Spleen (tissue), 13 donors: ENCODE measurements around the gene ETV2. TPM values are rescaled to one million over a fixed set of nuclear protein-coding genes. Genes with fewer than 3 reads are reported as not detected.
A peak's percentile ranks its signal among the peaks of the same experiment; 100 is the strongest.
"Not testable (repeated sequence)": the region's sequence is repeated elsewhere in the genome, so short reads cannot be mapped to it uniquely, and the experiment has no call there.

ENCODE experiments used
- DNase-seq: peaks from one replicate; pipeline ENCODE4 v3.0.0-alpha.2; 2020
- H3K27ac ChIP-seq, 8 donors: fragments of 200-600 bp; sonication (generic) in 7 of 8; 1 replicate in 4 of 8; 2 replicates in 4 of 8; pipeline versions ENCODE4 v1.5.0 to v1.8.0; 2016 to 2021; ENCODE audit warnings: inconsistent platforms in 4 of 8, mild to moderate bottlenecking in 4 of 8, moderate library complexity in 1 of 8
- H3K27me3 ChIP-seq, 7 donors: fragments of 200-600 bp; sonication (generic) in 6 of 7; replicated peaks in 1 of 7; 1 replicate in 4 of 7; 2 replicates in 3 of 7; pipeline versions ENCODE4 v1.5.0 to v1.8.0; 2016 to 2021; ENCODE audit warnings: inconsistent platforms in 3 of 7, mild to moderate bottlenecking in 1 of 7
- H3K36me3 ChIP-seq, 6 donors: fragments of 200-600 bp; sonication (generic) in 5 of 6; 1 replicate in 4 of 6; 2 replicates in 2 of 6; pipeline versions ENCODE4 v1.5.0 to v1.8.0; 2016 to 2021; ENCODE audit warnings: inconsistent platforms in 2 of 6
- H3K4me1 ChIP-seq, 6 donors: fragments of 200-600 bp; sonication (generic) in 5 of 6; 1 replicate in 3 of 6; 2 replicates in 3 of 6; pipeline versions ENCODE4 v1.5.0 to v1.8.0; 2016 to 2021; ENCODE audit warnings: inconsistent platforms in 3 of 6
- H3K4me3 ChIP-seq, 8 donors: fragments of 200-600 bp; sonication (generic) in 7 of 8; 1 replicate in 4 of 8; 2 replicates in 4 of 8; pipeline versions ENCODE4 v1.5.0 to v1.8.0; 2016 to 2021; ENCODE audit warnings: inconsistent platforms in 4 of 8, mild to moderate bottlenecking in 4 of 8, moderate library complexity in 2 of 8
- H3K9me3 ChIP-seq, 8 donors: fragments of 200-600 bp; sonication (generic) in 7 of 8; 1 replicate in 4 of 8; 2 replicates in 4 of 8; pipeline versions ENCODE4 v1.5.0 to v1.8.0; 2016 to 2021; ENCODE audit warnings: inconsistent platforms in 4 of 8
- CTCF ChIP-seq, 11 experiments: fragments of 200-600 bp in 7 of 11; fragments of 450-650 bp in 4 of 11; sonication (generic) in 4 of 11; IDR thresholded peaks in 8 of 11; conservative IDR thresholded peaks in 3 of 11; 1 replicate in 7 of 11; 2 replicates in 4 of 11; pipeline versions ENCODE4 v1.4.0 to v1.8.0; 2016 to 2021; ENCODE audit warnings: antibody characterized with exemption in 11 of 11, inconsistent platforms in 4 of 11, mild to moderate bottlenecking in 1 of 11
- POLR2A ChIP-seq, 3 donors: fragments of 450-650 bp; IDR thresholded peaks; one replicate each; pipeline ENCODE4 v1.5.1; 2017; ENCODE audit warnings: antibody characterized with exemption in 3 of 3, mild to moderate bottlenecking in 1 of 3
- POLR2AphosphoS5 ChIP-seq, 3 donors: sonication (generic); formaldehyde crosslinking; IDR thresholded peaks; one replicate each; pipeline ENCODE4 v1.5.1; 2017; ENCODE audit warnings: antibody characterized with exemption in 3 of 3
- WGBS, 5 donors: extraction: QIAGEN DNeasy Blood & Tissue Kit in 3 of 5; methylation state at CpG; one replicate each; pipeline versions ENCODE4 v1.1.5 to v1.1.7; 2013 to 2018; 5-methylcytosine and 5-hydroxymethylcytosine counted together
- intact Hi-C: fragments of 100-400 bp; cut with DNase I; formaldehyde crosslinking; loops from one replicate; pipeline ENCODE4 v1.15.0; 2023; ENCODE audit warnings: low total_unique reads
- long read RNA-seq, 2 donors: transcript quantifications; one replicate each; lab custom pipeline, GENCODE V29; 2026
- polyA plus RNA-seq, 3 donors: library from polyadenylated mRNA; stranded (reverse); fragments of 200-250 nt; gene quantifications; one replicate each; pipeline ENCODE4 v1.2.1, GENCODE V29; 2013
- total RNA-seq, 7 donors: library from RNA; depleted of rRNA in 3 of 7; stranded (reverse); fragments of >200 nt in 3 of 7; fragmentation: NEBNext Ultra II Directional in 4 of 7; extraction: Animal tissue kit (Norgen Biotek cat#: 25700) in 4 of 7; gene quantifications; one replicate each; pipeline versions ENCODE4 v1.1.0 to v1.2.1, GENCODE V29; 2016 to 2021
- donor health status: healthy with polysubstance abuse.
- donor health status: DM: no; HTN: no; CAD: no; lungs with moderate emphysema.
- donor health status: DM: no; HTN: no; CAD: no.
- donor health status: Bipolar disorder and iron deficiency.
- donor health status: healthy.
- donor health status: DM: no; HTN: no; CAD: no.
- donor health status: DM: yes; HTN: yes; CAD: no.

The ETV2 gene
- under 1 TPM in 2 of 7 donors, not detected in 5; 0.43 to 0.57 TPM for total RNA-seq
- polyA plus RNA-seq = 1 to 10 TPM in 2 of 3 donors, under 1 TPM in 1; 0.99 to 1.2 (median 1.1) TPM
- long read RNA-seq, donor 1 = 0 reads
- long read RNA-seq, donor 2 = 0 reads

DNA sequence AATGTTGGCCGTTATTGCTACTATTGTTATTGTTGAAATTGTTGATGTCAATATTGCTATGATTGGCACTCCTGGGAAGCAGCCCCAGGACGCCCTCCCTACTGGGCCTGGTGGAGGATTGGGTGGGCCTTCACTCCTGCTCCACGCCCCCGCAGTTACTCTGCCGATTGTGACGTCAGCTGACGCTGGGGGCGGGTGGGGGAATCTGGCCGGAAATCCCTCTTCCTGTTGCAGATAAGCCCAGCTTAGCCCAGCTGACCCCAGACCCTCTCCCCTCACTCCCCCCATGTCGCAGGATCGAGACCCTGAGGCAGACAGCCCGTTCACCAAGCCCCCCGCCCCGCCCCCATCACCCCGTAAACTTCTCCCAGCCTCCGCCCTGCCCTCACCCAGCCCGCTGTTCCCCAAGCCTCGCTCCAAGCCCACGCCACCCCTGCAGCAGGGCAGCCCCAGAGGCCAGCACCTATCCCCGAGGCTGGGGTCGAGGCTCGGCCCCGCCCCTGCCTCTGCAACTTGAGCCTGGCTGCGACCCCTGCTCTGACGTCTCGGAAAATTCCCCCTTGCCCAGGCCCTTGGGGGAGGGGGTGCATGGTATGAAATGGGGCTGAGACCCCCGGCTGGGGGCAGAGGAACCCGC is at the start of gene ETV2:
Gene ETV2, plus strand, starts transcription at position 231 of the 637 bp plus-strand sequence. CDS start 716 bp downstream, outside the sequence.
- H3K4me1 ChIP-seq = peaks cover 0 to 52% (median 38%) of the 10 kb centered on the region in 6 donors
- no peaks in the 10 kb centered on the region for H3K9me3 ChIP-seq
- H3K27me3 ChIP-seq = peaks cover 0 to 10% (median 0%) of the 10 kb centered on the region in 7 donors
- DNase-seq = peak; percentile 84
- intact Hi-C loops = no loop called here
- H3K4me3 ChIP-seq = peak within 1 kb of the TSS in 1 of 8 donors; percentile 84
- peaks cover 5 to 19% (median 18%) of the 10 kb centered on the region in 6 donors for H3K36me3 ChIP-seq
- peak within 1 kb of the TSS in 5 of 8 donors; percentile 29 to 95 (median 92) for H3K27ac ChIP-seq
- WGBS, 5 donors = 11 to 18% (median 17%) methylated on average over 20 to 28 of the region's 28 CpGs
- TF ChIP-seq POLR2A (IDR thresholded peaks at IDR 0.05) = no peak
- no peak for TF ChIP-seq CTCF (IDR thresholded peaks at IDR 0.05 in 8 of 11, conservative IDR thresholded peaks at IDR 0.05 in 3 of 11)
- peak; percentile 16 to 37 (median 17) for TF ChIP-seq POLR2AphosphoS5 (IDR thresholded peaks at IDR 0.05)

DNA sequence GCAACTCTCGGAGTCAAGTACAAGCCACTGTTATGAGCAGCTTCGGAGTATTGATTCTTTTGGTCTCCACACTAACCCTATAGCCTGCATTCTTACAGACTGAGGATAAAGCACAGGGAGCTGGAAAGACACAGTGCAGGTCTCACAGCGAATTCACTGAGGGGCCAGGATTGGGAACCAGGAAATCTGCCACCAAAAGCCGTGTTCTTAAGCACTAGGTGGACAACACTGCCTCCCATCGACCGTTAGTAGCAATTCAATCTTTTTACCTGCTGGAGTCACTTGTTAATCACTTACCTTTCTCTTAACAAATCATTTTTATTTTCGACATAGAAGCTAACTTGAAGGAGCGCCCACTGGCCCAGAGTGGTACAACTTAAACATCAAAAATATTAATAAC is 49.3 kb upstream of the ETV2 start:
- Histone ChIP-seq H3K9me3 (no peaks in the 10 kb centered on the region), H3K4me3 (no peak overlapping the region), H3K27me3 (peaks cover 0 to 32% (median 0%) of the 10 kb centered on the region in 7 donors), H3K36me3 (no peaks in the 10 kb centered on the region), H3K4me1 (peaks cover 0 to 4% (median 0%) of the 10 kb centered on the region in 6 donors), H3K27ac (no peak overlapping the region)
- intact Hi-C loops = no loop called here
- TF ChIP-seq CTCF (IDR thresholded peaks at IDR 0.05 in 8 of 11, conservative IDR thresholded peaks at IDR 0.05 in 3 of 11) (peak in 8 of 11 experiments; percentile 25 to 51 (median 40)), POLR2A (IDR thresholded peaks at IDR 0.05) (no peak), POLR2AphosphoS5 (IDR thresholded peaks at IDR 0.05) (no peak)
- WGBS, 5 donors = 25 to 32% (median 28%) methylated on average over 8 of the region's 8 CpGs
- DNase-seq = no peak

DNA sequence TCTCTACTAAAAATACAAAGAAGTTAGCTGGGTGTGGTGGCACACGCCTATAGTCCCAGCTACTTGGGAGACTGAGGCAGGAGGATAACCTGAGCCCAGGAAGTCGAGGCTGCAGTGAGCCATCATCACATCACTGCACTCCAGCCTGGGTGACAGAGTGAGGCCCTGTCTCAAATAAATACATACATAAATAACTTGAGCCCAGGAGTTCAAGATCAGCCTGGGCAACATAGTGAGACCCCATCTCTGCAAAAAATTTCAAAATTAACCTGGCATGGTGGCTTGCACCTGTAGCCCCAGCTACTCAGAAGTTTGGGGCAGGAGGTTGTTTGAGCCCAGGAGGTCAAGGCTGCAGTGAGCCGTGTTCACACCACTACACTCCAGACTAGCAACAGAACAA is 46.5 kb upstream of the ETV2 start:
- H3K36me3 ChIP-seq, DNase-seq, H3K27ac ChIP-seq, H3K4me1 ChIP-seq, H3K4me3 ChIP-seq, H3K9me3 ChIP-seq, intact Hi-C loops: not testable (repeated sequence)
- 70 to 87% (median 77%) methylated on average over 3 of the region's 3 CpGs for WGBS, 5 donors
- peaks cover 0 to 35% (median 0%) of the 10 kb centered on the region in 7 donors for H3K27me3 ChIP-seq

- Histone ChIP-seq H3K36me3 (no peaks in the 10 kb centered on the region), H3K4me3 (no peak overlapping the region), H3K27me3 (peaks cover 0 to 35% (median 0%) of the 10 kb centered on the region in 7 donors), H3K4me1 (peaks cover 0 to 4% (median 0%) of the 10 kb centered on the region in 6 donors), H3K9me3 (no peaks in the 10 kb centered on the region), H3K27ac (no peak overlapping the region)
- TF ChIP-seq POLR2AphosphoS5 (IDR thresholded peaks at IDR 0.05) = no peak
- no peak for TF ChIP-seq CTCF (IDR thresholded peaks at IDR 0.05 in 8 of 11, conservative IDR thresholded peaks at IDR 0.05 in 3 of 11)
- no peak for TF ChIP-seq POLR2A (IDR thresholded peaks at IDR 0.05)
- DNase-seq = no peak
- 92 to 100% (median 95%) methylated on average over 1 of the region's 1 CpG for WGBS, 5 donors
- intact Hi-C loops = no loop called here
Observed at GRCh38 chr19:35595928-35596327, 45.6 kb upstream of the ETV2 start.
